HepG2 (cell line): ENCODE measurements around the gene MAP3K19. TPM values are rescaled to one million over a fixed set of nuclear protein-coding genes. Genes with fewer than 3 reads are reported as not detected.

Experiments
- CAMTA2 ChIP-seq: sonication (generic); formaldehyde crosslinking; IDR thresholded peaks from 2 replicates; pipeline ENCODE4 v1.4.0; 2020; ENCODE audit warnings: mild to moderate bottlenecking, missing genetic modification reagents, borderline replicate concordance
- ISX ChIP-seq: sonication (generic); formaldehyde crosslinking; conservative IDR thresholded peaks from 2 replicates; pipeline ENCODE4 v1.5.0; 2020; ENCODE audit warnings: missing genetic modification reagents
- MTA1 ChIP-seq: sonication (generic); formaldehyde crosslinking; IDR thresholded peaks from 2 replicates; pipeline ENCODE4 v1.4.0; 2020; ENCODE audit warnings: missing genetic modification reagents, mild to moderate bottlenecking, borderline replicate concordance
- NCOA5 ChIP-seq: sonication (generic); formaldehyde crosslinking; IDR thresholded peaks from 2 replicates; pipeline ENCODE4 v1.4.0; 2020; ENCODE audit warnings: missing genetic modification reagents
- NR2F6 ChIP-seq, 2 experiments: IDR thresholded peaks; 2 replicates each; pipeline ENCODE4 v1.6.1; 2016; ENCODE audit warnings: antibody characterized with exemption in 1 of 2, mild to moderate bottlenecking in 1 of 2
- PHB2 ChIP-seq: fragments of 450-650 bp; IDR thresholded peaks from 2 replicates; pipeline ENCODE4 v1.6.1; 2018; ENCODE audit not compliant: partially characterized antibody
- POGZ ChIP-seq: sonication (generic); formaldehyde crosslinking; IDR thresholded peaks from 2 replicates; pipeline ENCODE4 v1.4.0; 2020; ENCODE audit warnings: mild to moderate bottlenecking, missing genetic modification reagents
- POLR2AphosphoS2 ChIP-seq: IDR thresholded peaks from 2 replicates; pipeline ENCODE4 v1.6.1; 2011; ENCODE audit warnings: low read depth, low read length, improper control_type of control experiment
- PRMT3 ChIP-seq: sonication (generic); formaldehyde crosslinking; IDR thresholded peaks from 2 replicates; pipeline ENCODE4 v1.8.1; 2022; ENCODE audit warnings: low read depth, mild to moderate bottlenecking, moderate library complexity, missing genetic modification reagents, borderline replicate concordance
- SMYD3 ChIP-seq: sonication (generic); formaldehyde crosslinking; IDR thresholded peaks from 2 replicates; pipeline ENCODE4 v1.8.1; 2023; ENCODE audit warnings: mild to moderate bottlenecking, missing genetic modification reagents
- TBP ChIP-seq: sonication (generic); formaldehyde crosslinking; IDR thresholded peaks from 2 replicates; pipeline ENCODE4 v1.5.0; 2020; ENCODE audit warnings: missing genetic modification reagents
- TCF12 ChIP-seq, 2 experiments: fragments of 450-650 bp in 1 of 2; sonication (generic) in 1 of 2; formaldehyde crosslinking in 1 of 2; IDR thresholded peaks; 2 replicates each; pipeline versions ENCODE4 v1.6.1 to v1.8.0; 2017 to 2022; ENCODE audit warnings: antibody characterized with exemption in 1 of 2, mild to moderate bottlenecking in 1 of 2, missing genetic modification reagents in 1 of 2, moderate library complexity in 1 of 2
- XRCC5 ChIP-seq: fragments of 200-400 bp; formaldehyde crosslinking; optimal IDR thresholded peaks from 2 replicates; pipeline ENCODE3; 2017; ENCODE audit warnings: mild to moderate bottlenecking, low read length
- ZNF251 ChIP-seq: sonication (generic); formaldehyde crosslinking; IDR thresholded peaks from 2 replicates; pipeline ENCODE4 v1.9.0; 2021; ENCODE audit warnings: mild to moderate bottlenecking, missing genetic modification reagents
- ZNF256 ChIP-seq: sonication (generic); formaldehyde crosslinking; conservative IDR thresholded peaks from 2 replicates; pipeline ENCODE4 v1.4.0; 2020; ENCODE audit warnings: missing genetic modification reagents
- ZNF552 ChIP-seq: sonication (generic); formaldehyde crosslinking; IDR thresholded peaks from 2 replicates; pipeline ENCODE4 v1.9.0; 2022; ENCODE audit warnings: missing genetic modification reagents, mild to moderate bottlenecking, borderline replicate concordance
- ZNF570 ChIP-seq: sonication (generic); formaldehyde crosslinking; IDR thresholded peaks from 2 replicates; pipeline ENCODE4 v1.4.0; 2020; ENCODE audit warnings: mild to moderate bottlenecking, missing genetic modification reagents, borderline replicate concordance
- ZNF615 ChIP-seq: sonication (generic); formaldehyde crosslinking; IDR thresholded peaks from 2 replicates; pipeline ENCODE4 v1.5.0; 2020; ENCODE audit warnings: mild to moderate bottlenecking, missing genetic modification reagents, borderline replicate concordance
- ZNF652 ChIP-seq: IDR thresholded peaks from 2 replicates; pipeline ENCODE4 v1.6.1; 2016; ENCODE audit warnings: low read depth, borderline replicate concordance
- ZNF724P ChIP-seq: sonication (generic); formaldehyde crosslinking; IDR thresholded peaks from 2 replicates; pipeline ENCODE4 v1.8.0; 2022; ENCODE audit warnings: missing genetic modification reagents, borderline replicate concordance
- ZNF761 ChIP-seq: sonication (generic); formaldehyde crosslinking; conservative IDR thresholded peaks from 2 replicates; pipeline ENCODE4 v1.4.0; 2020; ENCODE audit warnings: mild to moderate bottlenecking, missing genetic modification reagents
- ZNF776 ChIP-seq: sonication (generic); formaldehyde crosslinking; IDR thresholded peaks from 2 replicates; pipeline ENCODE4 v1.4.0; 2020; ENCODE audit warnings: mild to moderate bottlenecking, missing genetic modification reagents
- polyA plus RNA-seq, 8 experiments: library from polyadenylated mRNA; depleted of rRNA in 3 of 8; stranded (reverse) in 7 of 8; unstranded in 1 of 8; fragments of >200 nt; fragmentation: Illumina TruSeq in 4 of 8; extraction: Trizol in 4 of 8; gene quantifications; 2 replicates each; pipeline versions ENCODE4 v1.2.1 to v1.2.3, GENCODE V29; 2011 to 2016; ENCODE audit warnings: low read depth in 4 of 8, missing spikeins in 1 of 8, mixed read lengths in 1 of 8; ENCODE audit not compliant: insufficient read depth in 1 of 8
- total RNA-seq, 5 experiments: library from RNA; depleted of rRNA; stranded (reverse); fragments of >200 nt; fragmentation: Illumina TruSeq; extraction: Trizol; gene quantifications; 2 replicates each; pipeline ENCODE4 v1.2.3, GENCODE V29; 2016; ENCODE audit warnings: low read depth in 1 of 5
- TF ChIP-seq, protein P1 (sequence below): sonication (generic); formaldehyde crosslinking; IDR thresholded peaks from 2 replicates; pipeline ENCODE4 v1.4.0; 2020; ENCODE audit warnings: low read depth, mild to moderate bottlenecking, missing genetic modification reagents
- TF ChIP-seq, protein P2 (sequence below): sonication (generic); formaldehyde crosslinking; IDR thresholded peaks from 2 replicates; pipeline ENCODE4 v1.4.0; 2020; ENCODE audit warnings: mild to moderate bottlenecking, missing genetic modification reagents, borderline replicate concordance
- TF ChIP-seq, protein P3 (sequence below): sonication (generic); formaldehyde crosslinking; IDR thresholded peaks from 2 replicates; pipeline ENCODE4 v1.4.0; 2020; ENCODE audit warnings: missing genetic modification reagents
- TF ChIP-seq, protein P4 (sequence below): IDR thresholded peaks from 2 replicates; pipeline ENCODE4 v1.6.1; 2016; ENCODE audit warnings: control low read depth

The MAP3K19 gene
- total and polyA plus RNA-seq, 2 of the 13 experiments (the other 11 are each of a cell fraction or from before 2014, with no cell fraction given): not detected

DNA sequence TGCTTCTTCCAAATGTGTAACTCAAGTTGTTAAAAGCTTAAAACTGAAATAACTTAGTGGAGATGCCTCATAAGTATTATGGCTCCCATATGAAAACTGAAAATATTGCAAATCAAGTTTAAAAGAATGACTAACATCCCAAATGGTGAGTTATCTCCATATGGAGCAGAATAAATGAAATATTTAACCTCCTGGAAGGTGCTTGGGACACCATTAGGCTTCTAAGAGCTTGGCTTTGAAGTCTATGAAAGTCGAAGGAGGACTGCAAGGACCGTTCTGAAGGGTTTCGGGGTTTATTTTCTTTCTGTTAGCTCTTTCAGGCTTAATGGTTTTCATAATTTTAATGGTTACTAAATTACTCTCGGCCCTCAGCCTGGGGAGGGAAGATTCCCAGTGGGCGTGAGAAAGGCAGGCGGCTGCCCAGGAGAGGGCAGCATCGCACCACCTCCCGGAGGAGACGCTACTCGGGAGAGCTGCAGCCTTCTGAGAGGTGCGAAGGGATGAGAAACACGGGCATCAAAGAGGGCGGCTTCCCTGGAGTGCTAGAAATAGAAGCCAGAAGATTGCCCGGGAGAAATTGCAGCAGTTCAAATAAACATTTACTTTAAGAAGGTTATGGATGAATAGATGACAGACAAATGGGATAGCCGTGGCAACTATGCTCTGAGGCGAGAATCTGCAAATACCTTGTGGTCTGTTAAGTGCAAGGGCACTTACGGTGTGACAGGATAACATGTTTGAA lies 43.1 kb downstream of the MAP3K19 start (continued):
- TF ChIP-seq POGZ (CRISPR knock-in tag) (0 out of 2 replicates have a peak, but pooled peaks have one; percentile 51), ISX (no peak), ZNF570 (CRISPR knock-in tag) (no peak), NR2F6 (IDR thresholded peaks at IDR 0.05) (no peak), NR2F6 (CRISPR knock-in tag; IDR thresholded peaks at IDR 0.05) (0 out of 2 replicates have a peak, but pooled peaks have one; percentile 12), SMYD3 (CRISPR knock-in tag) (no peak), PRMT3 (no peak), NCOA5 (CRISPR knock-in tag) (no peak), ZNF256 (no peak), XRCC5 (peak; percentile 87), ZNF251 (CRISPR knock-in tag) (no peak), ZNF724P (no peak), ZNF776 (CRISPR knock-in tag) (no peak), ZNF652 (CRISPR knock-in tag) (0 out of 2 replicates have a peak, but pooled peaks have one; percentile 14), TBP (CRISPR knock-in tag) (no peak), ZNF552 (CRISPR knock-in tag) (no peak), ZNF615 (no peak), TCF12 (IDR thresholded peaks at IDR 0.05) (no peak), TCF12 (CRISPR knock-in tag; IDR thresholded peaks at IDR 0.05) (no peak), POLR2AphosphoS2 (no peak), ZNF761 (no peak), CAMTA2 (CRISPR knock-in tag) (no peak), PHB2 (no peak), MTA1 (no peak)
- TF ChIP-seq, protein P1, sequence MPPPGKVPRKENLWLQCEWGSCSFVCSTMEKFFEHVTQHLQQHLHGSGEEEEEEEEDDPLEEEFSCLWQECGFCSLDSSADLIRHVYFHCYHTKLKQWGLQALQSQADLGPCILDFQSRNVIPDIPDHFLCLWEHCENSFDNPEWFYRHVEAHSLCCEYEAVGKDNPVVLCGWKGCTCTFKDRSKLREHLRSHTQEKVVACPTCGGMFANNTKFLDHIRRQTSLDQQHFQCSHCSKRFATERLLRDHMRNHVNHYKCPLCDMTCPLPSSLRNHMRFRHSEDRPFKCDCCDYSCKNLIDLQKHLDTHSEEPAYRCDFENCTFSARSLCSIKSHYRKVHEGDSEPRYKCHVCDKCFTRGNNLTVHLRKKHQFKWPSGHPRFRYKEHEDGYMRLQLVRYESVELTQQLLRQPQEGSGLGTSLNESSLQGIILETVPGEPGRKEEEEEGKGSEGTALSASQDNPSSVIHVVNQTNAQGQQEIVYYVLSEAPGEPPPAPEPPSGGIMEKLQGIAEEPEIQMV (CRISPR knock-in tag): no peak
- TF ChIP-seq, protein P2, sequence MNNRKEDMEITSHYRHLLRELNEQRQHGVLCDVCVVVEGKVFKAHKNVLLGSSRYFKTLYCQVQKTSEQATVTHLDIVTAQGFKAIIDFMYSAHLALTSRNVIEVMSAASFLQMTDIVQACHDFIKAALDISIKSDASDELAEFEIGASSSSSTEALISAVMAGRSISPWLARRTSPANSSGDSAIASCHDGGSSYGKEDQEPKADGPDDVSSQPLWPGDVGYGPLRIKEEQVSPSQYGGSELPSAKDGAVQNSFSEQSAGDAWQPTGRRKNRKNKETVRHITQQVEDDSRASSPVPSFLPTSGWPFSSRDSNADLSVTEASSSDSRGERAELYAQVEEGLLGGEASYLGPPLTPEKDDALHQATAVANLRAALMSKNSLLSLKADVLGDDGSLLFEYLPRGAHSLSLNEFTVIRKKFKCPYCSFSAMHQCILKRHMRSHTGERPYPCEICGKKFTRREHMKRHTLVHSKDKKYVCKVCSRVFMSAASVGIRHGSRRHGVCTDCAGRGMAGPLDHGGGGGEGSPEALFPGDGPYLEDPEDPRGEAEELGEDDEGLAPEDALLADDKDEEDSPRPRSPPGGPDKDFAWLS (CRISPR knock-in tag): no peak
- TF ChIP-seq, protein P3, sequence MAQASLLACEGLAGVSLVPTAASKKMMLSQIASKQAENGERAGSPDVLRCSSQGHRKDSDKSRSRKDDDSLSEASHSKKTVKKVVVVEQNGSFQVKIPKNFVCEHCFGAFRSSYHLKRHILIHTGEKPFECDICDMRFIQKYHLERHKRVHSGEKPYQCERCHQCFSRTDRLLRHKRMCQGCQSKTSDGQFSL (CRISPR knock-in tag): no peak
- TF ChIP-seq, protein P4, sequence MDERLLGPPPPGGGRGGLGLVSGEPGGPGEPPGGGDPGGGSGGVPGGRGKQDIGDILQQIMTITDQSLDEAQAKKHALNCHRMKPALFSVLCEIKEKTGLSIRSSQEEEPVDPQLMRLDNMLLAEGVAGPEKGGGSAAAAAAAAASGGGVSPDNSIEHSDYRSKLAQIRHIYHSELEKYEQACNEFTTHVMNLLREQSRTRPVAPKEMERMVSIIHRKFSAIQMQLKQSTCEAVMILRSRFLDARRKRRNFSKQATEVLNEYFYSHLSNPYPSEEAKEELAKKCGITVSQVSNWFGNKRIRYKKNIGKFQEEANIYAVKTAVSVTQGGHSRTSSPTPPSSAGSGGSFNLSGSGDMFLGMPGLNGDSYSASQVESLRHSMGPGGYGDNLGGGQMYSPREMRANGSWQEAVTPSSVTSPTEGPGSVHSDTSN (CRISPR knock-in tag): no peak
